Gastroesophageal sphincter (tissue), 3 donors: ENCODE data around the gene PPTC7.

Experiments used
- CTCF ChIP-seq, 4 experiments: fragments of 200-600 bp in 2 of 4; fragments of 450-650 bp in 2 of 4; sonication (generic) in 1 of 4; IDR thresholded peaks; one replicate each; pipeline ENCODE4 v1.5.1; 2017 to 2019; ENCODE audit warnings: antibody characterized with exemption in 4 of 4, mild to moderate bottlenecking in 2 of 4, moderate library complexity in 2 of 4
- EP300 ChIP-seq: sonication (generic); formaldehyde crosslinking; IDR thresholded peaks from one replicate; pipeline ENCODE4 v1.6.1; 2017; ENCODE audit warnings: antibody characterized with exemption, mild to moderate bottlenecking
- POLR2A ChIP-seq, 2 donors: fragments of 450-650 bp; IDR thresholded peaks; one replicate each; pipeline ENCODE4 v1.6.1; 2017; ENCODE audit warnings: antibody characterized with exemption in 2 of 2, mild to moderate bottlenecking in 2 of 2, moderate library complexity in 1 of 2
- POLR2AphosphoS5 ChIP-seq: sonication (generic); formaldehyde crosslinking; IDR thresholded peaks from one replicate; pipeline ENCODE4 v1.6.1; 2017; ENCODE audit warnings: antibody characterized with exemption

GRCh38 chr12:110545812-110546211 is 37.3 kb downstream of the PPTC7 start:
- TF ChIP-seq POLR2A (IDR thresholded peaks at IDR 0.05) (no peak), CTCF (IDR thresholded peaks at IDR 0.05) (no peak), POLR2AphosphoS5 (no peak), EP300 (no peak)
